Thyroid gland (tissue), 4 donors: Measurements from ENCODE around the gene ZNF586.

Source experiments
- POLR2A ChIP-seq, 2 donors: fragments of 450-650 bp; IDR thresholded peaks; one replicate each; pipeline ENCODE4 v1.6.1; 2017; ENCODE audit warnings: antibody characterized with exemption in 2 of 2, mild to moderate bottlenecking in 2 of 2, moderate library complexity in 1 of 2
- TF ChIP-seq, protein P1 (sequence below), 6 experiments: fragments of 200-600 bp in 3 of 6; fragments of 450-650 bp in 3 of 6; sonication (generic) in 3 of 6; IDR thresholded peaks; one replicate each; pipeline ENCODE4 v1.5.1; 2016 to 2019; ENCODE audit warnings: antibody characterized with exemption in 6 of 6, mild to moderate bottlenecking in 2 of 6, inconsistent platforms in 1 of 6, moderate library complexity in 1 of 6

DNA sequence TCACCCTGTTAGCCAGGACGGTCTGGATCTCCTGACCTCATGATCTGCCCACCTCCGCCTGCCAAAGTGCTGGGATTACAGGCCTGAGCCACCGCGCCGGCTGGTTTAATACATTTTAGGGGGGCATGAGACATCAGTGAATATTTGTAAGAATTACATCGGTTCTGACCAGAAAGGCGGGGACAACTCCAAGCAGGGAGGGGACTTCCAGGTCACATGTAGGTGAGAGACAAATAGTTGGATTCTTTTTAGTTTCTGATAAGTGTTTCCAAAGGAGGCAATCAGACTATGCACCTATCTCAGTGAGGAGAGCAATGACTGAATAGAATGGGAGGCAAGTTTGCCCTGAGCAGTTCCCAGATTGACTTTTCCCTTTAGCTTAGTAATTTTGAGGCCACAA is 48.9 kb downstream of the ZNF586 start:
- TF ChIP-seq, protein P1, sequence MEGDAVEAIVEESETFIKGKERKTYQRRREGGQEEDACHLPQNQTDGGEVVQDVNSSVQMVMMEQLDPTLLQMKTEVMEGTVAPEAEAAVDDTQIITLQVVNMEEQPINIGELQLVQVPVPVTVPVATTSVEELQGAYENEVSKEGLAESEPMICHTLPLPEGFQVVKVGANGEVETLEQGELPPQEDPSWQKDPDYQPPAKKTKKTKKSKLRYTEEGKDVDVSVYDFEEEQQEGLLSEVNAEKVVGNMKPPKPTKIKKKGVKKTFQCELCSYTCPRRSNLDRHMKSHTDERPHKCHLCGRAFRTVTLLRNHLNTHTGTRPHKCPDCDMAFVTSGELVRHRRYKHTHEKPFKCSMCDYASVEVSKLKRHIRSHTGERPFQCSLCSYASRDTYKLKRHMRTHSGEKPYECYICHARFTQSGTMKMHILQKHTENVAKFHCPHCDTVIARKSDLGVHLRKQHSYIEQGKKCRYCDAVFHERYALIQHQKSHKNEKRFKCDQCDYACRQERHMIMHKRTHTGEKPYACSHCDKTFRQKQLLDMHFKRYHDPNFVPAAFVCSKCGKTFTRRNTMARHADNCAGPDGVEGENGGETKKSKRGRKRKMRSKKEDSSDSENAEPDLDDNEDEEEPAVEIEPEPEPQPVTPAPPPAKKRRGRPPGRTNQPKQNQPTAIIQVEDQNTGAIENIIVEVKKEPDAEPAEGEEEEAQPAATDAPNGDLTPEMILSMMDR (IDR thresholded peaks at IDR 0.05) = no peak
- TF ChIP-seq POLR2A (IDR thresholded peaks at IDR 0.05) = no peak
